A549 (cell line): Measurements from ENCODE around the gene CLDN7. TPM values are rescaled to one million over a fixed set of nuclear protein-coding genes. Genes with fewer than 3 reads are reported as not detected.

Source experiments
- ATAC-seq, 2 experiments: fragments of 200-7000 bp in 1 of 2; fragments of >200 bp in 1 of 2; cut with Nextera tagmentation in 1 of 2; cut with Tn5 transposase in 1 of 2; 3 replicates each; pipeline versions ENCODE4 v1.8.0 to v1.9.1; 2018 to 2020; ENCODE audit warnings: mild to moderate bottlenecking in 1 of 2, moderate library complexity in 1 of 2
- CTCF ChIA-PET: fragments of 300-600 bp; sonication (Branson Sonifier 250); formaldehyde crosslinking; extraction: SDS; loops from one replicate; lab custom pipeline; 2021; ENCODE audit warnings: antibody characterized with exemption, inconsistent platforms; lab: Yijun Ruan, JAX
- POLR2A ChIA-PET: fragments of 350-600 bp; formaldehyde crosslinking; extraction: SDS; loops from one replicate; lab custom pipeline; 2021; ENCODE audit warnings: antibody characterized with exemption, inconsistent platforms; lab: Yijun Ruan, JAX
- DNase-seq, 2 experiments: peaks; one replicate each; pipeline versions ENCODE4 v3.0.0 to v3.0.0-alpha.2; 2011 to 2016; ENCODE audit warnings: low read depth in 1 of 2, low spot score in 1 of 2
- FAIRE-seq: peaks from 2 replicates; lab custom pipeline; 2011; peaks lifted over from hg19 to GRCh38; lab: Jason Lieb, UNC
- H3K27ac ChIP-seq, 2 experiments: fragments of >200 bp; sonication (Bioruptor Twin); formaldehyde crosslinking; 3 replicates each; pipeline ENCODE4 v1.5.1; 2016 to 2017
- H3K4me1 ChIP-seq: fragments of >200 bp; sonication (Bioruptor Twin); formaldehyde crosslinking; 3 replicates; pipeline ENCODE4 v1.6.1; 2016
- H3K4me2 ChIP-seq: fragments of >200 bp; sonication (Bioruptor Twin); formaldehyde crosslinking; 3 replicates; pipeline ENCODE4 v1.6.1; 2016
- H3K4me3 ChIP-seq: fragments of >200 bp; sonication (Bioruptor Twin); formaldehyde crosslinking; 3 replicates; pipeline ENCODE4 v1.5.1; 2016
- H3K9me3 ChIP-seq: fragments of >200 bp; sonication (Bioruptor Twin); formaldehyde crosslinking; 3 replicates; pipeline ENCODE4 v1.6.1; 2016
- BCL3 ChIP-seq: fragments of >200 bp; sonication (Bioruptor Twin); formaldehyde crosslinking; IDR thresholded peaks from 3 replicates; pipeline ENCODE4 v1.6.1; 2016
- CHD4 ChIP-seq: fragments of 200-600 bp; sonication (generic); IDR thresholded peaks from 2 replicates; pipeline ENCODE4 v1.6.1; 2016; ENCODE audit warnings: antibody characterized with exemption, mild to moderate bottlenecking, borderline replicate concordance
- E2F6 ChIP-seq: IDR thresholded peaks from 2 replicates; pipeline ENCODE4 v1.6.1; 2012; ENCODE audit warnings: low read depth, borderline replicate concordance
- EHF ChIP-seq: fragments of 250-450 bp; sonication (Bioruptor Pico); IDR thresholded peaks from 2 replicates; pipeline ENCODE4 v1.5.0; 2020; ENCODE audit warnings: mild to moderate bottlenecking
- EP300 ChIP-seq, 2 experiments: fragments of >200 bp; sonication (Bioruptor Twin); formaldehyde crosslinking; IDR thresholded peaks; 2 replicates in 1 of 2; 3 replicates in 1 of 2; pipeline ENCODE4 v1.6.1; 2016 to 2017
- GATA3 ChIP-seq: IDR thresholded peaks from 2 replicates; pipeline ENCODE4 v1.6.1; 2012; ENCODE audit warnings: borderline replicate concordance
- MYC ChIP-seq: IDR thresholded peaks from 2 replicates; pipeline ENCODE4 v1.6.1; 2012; ENCODE audit warnings: mild to moderate bottlenecking, inconsistent platforms, low read length, improper control_type of control experiment, borderline replicate concordance
- POLR2A ChIP-seq: IDR thresholded peaks from 2 replicates; pipeline ENCODE4 v1.6.1; 2012; ENCODE audit warnings: mild to moderate bottlenecking, low read length
- POLR2AphosphoS2 ChIP-seq: conservative IDR thresholded peaks from 2 replicates; pipeline ENCODE4 v1.6.1; 2012; ENCODE audit warnings: low read length, improper control_type of control experiment, inconsistent platforms
- RAD21 ChIP-seq, 2 experiments: fragments of >200 bp in 1 of 2; sonication (Bioruptor Twin) in 1 of 2; formaldehyde crosslinking in 1 of 2; IDR thresholded peaks in 1 of 2; conservative IDR thresholded peaks in 1 of 2; 2 replicates in 1 of 2; 3 replicates in 1 of 2; pipeline ENCODE4 v1.6.1; 2012 to 2018; ENCODE audit warnings: inconsistent platforms in 1 of 2
- REST ChIP-seq: fragments of 200-600 bp; sonication (generic); IDR thresholded peaks from 2 replicates; pipeline ENCODE4 v1.6.1; 2016; ENCODE audit warnings: antibody characterized with exemption, mild to moderate bottlenecking, moderate library complexity
- TFCP2L1 ChIP-seq: fragments of 250-450 bp; sonication (Bioruptor Pico); IDR thresholded peaks from 2 replicates; pipeline ENCODE4 v1.5.0; 2021; ENCODE audit warnings: mild to moderate bottlenecking
- TP53 ChIP-seq: fragments of 250-450 bp; sonication (Bioruptor Pico); IDR thresholded peaks from 2 replicates; pipeline ENCODE4 v1.5.0; 2021; ENCODE audit warnings: mild to moderate bottlenecking, moderate library complexity
- WGBS: methylation state at CpG from one replicate; pipeline ENCODE4 v1.1.6; 2017; ENCODE audit errors: missing lambda C conversion rate; 5-methylcytosine and 5-hydroxymethylcytosine counted together
- polyA plus RNA-seq, 4 experiments: library from polyadenylated mRNA; depleted of rRNA in 3 of 4; stranded (reverse); fragments of >200 nt; fragmentation: RNase III in 1 of 4; extraction: RNeasy Plus Mini Kit Qiagen cat#74134 plus additional on column Dnase treatment in 1 of 4; gene quantifications; 2 replicates in 3 of 4; 3 replicates in 1 of 4; pipeline ENCODE4 v1.2.3, GENCODE V29; 2011 to 2017

Gene CLDN7
- polyA plus RNA-seq, 2 of the 4 experiments (the other 2 are of a cell fraction) = 0.97 to 4.2 TPM

- H3K9me3 ChIP-seq = no peaks in the 10 kb centered on the region
- 75% methylated on average over 12 of the region's 12 CpGs for WGBS
- ATAC-seq = no peak
- DNase-seq = no peak
- H3K4me3 ChIP-seq = peak overlapping the region; percentile 98
- FAIRE-seq = no peak
- ChIA-PET POLR2A (interaction anchor here (0.6 to 0.7 kb wide), 2 partner anchors 9 to 17 kb away, joined by 3 read pairs; no protein-coding TSS in a partner anchor), CTCF (interaction anchor here (0.8 to 4.5 kb wide), 9 partner anchors 8 to 264 kb away, joined by 3 to 22 read pairs (median 5); partner anchors contain the start of genes SLC2A4 and TMEM95)
- peaks cover 51% of the 10 kb centered on the region for H3K4me1 ChIP-seq
- TF ChIP-seq TFCP2L1 (CRISPR knock-in tag) = no peak
- TF ChIP-seq CHD4 = no peak
- TF ChIP-seq E2F6 = no peak
- TF ChIP-seq EP300 (IDR thresholded peaks at IDR 0.05) = no peak
- TF ChIP-seq GATA3 = no peak
- TF ChIP-seq EHF = no peak
- H3K4me2 ChIP-seq = peak overlapping the region; percentile 95
- H3K27ac ChIP-seq = no peak overlapping the region
Measured at GRCh38 chr17:7309628-7310027, 47.4 kb upstream of the CLDN7 start.

GRCh38 chr17:7308625-7309433 lies 46.6 kb upstream of the CLDN7 start:
- under 1% methylated on average over 14 of the region's 14 CpGs for WGBS
- DNase-seq (peak; percentile 89 to 97), ATAC-seq (peak; percentile 37 to 58; a peak in 4 of 6 replicates), FAIRE-seq (peak; percentile 39)
- H3K4me2 ChIP-seq = peak overlapping the region; percentile 95
- H3K4me3 ChIP-seq = peak overlapping the region; percentile 98
- no peaks in the 10 kb centered on the region for H3K9me3 ChIP-seq
- CTCF ChIA-PET = interaction anchor here (0.9 to 4.5 kb wide), 6 partner anchors 9 to 47 kb away, joined by 3 to 22 read pairs (median 5); partner anchors contain the start of gene TMEM95
- peak overlapping the region; percentile 98 to 100 for H3K27ac ChIP-seq
- POLR2A ChIA-PET = interaction anchor here (0.5 to 1.1 kb wide), 5 partner anchors 9 to 408 kb away, joined by 3 to 4 read pairs (median 3); partner anchors contain the start of genes DNAH2, POLR2A and TMEM256
- TF ChIP-seq TP53 (peak; percentile 29; the same call in 1 of the 2 replicates), POLR2A (0 out of 2 replicates have a peak, but pooled peaks have one; percentile 23), MYC (peak; percentile 50; the same call in 1 of the 2 replicates), POLR2AphosphoS2 (no peak), RAD21 (conservative IDR thresholded peaks at IDR 0.05 in 1 of 2, IDR thresholded peaks at IDR 0.05 in 1 of 2) (no peak), BCL3 (0 out of 3 replicates have a peak, but pooled peaks have one; percentile 22), REST (peak; percentile 23), TFCP2L1 (CRISPR knock-in tag) (peak; percentile 27; the same call in 1 of the 2 replicates)
- H3K4me1 ChIP-seq = peaks cover 46% of the 10 kb centered on the region
